ENCODE results near the gene IL4R. TPM values are rescaled to one million over a fixed set of nuclear protein-coding genes. Genes with fewer than 3 reads are reported as not detected.

IL4R gene
- total and polyA plus RNA-seq, 7 donors: 2.1 to 9.6 (median 6.5) TPM

DNA sequence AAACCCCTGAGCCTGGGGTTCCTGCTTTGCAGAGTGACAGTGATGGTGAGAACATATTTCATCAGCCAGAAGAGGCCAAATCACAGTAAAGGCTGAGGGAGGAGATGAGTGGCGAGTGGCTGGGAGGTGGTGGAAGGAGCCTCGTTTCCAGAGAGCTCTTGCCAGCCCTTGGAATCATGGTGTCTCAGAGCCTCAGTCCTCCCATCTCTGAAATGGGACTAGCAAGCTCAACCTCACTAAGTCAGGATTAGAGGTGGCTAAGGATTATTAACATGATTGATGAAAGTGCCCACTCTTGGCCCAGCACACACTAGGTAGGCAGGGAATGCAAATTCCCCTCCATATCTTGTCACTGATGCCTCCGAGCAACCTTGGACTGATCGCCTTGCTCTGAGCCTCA is 43.0 kb downstream of the IL4R start:
- ATAC-seq: no peak
- WGBS, 3 donors: 81 to 96% (median 87%) methylated on average over 3 to 4 of the region's 4 CpGs
- no peaks in the 10 kb centered on the region for H3K27me3 ChIP-seq (ENCODE audit: insufficient read depth in 3 of 3, low read length in 2 of 3)
- H3K4me1 ChIP-seq: no peaks in the 10 kb centered on the region
- DNase-seq: no peak
- TF ChIP-seq, protein P1, sequence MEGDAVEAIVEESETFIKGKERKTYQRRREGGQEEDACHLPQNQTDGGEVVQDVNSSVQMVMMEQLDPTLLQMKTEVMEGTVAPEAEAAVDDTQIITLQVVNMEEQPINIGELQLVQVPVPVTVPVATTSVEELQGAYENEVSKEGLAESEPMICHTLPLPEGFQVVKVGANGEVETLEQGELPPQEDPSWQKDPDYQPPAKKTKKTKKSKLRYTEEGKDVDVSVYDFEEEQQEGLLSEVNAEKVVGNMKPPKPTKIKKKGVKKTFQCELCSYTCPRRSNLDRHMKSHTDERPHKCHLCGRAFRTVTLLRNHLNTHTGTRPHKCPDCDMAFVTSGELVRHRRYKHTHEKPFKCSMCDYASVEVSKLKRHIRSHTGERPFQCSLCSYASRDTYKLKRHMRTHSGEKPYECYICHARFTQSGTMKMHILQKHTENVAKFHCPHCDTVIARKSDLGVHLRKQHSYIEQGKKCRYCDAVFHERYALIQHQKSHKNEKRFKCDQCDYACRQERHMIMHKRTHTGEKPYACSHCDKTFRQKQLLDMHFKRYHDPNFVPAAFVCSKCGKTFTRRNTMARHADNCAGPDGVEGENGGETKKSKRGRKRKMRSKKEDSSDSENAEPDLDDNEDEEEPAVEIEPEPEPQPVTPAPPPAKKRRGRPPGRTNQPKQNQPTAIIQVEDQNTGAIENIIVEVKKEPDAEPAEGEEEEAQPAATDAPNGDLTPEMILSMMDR (IDR thresholded peaks at IDR 0.05): no peak
- no peaks in the 10 kb centered on the region for H3K9me3 ChIP-seq
- H3K27ac ChIP-seq: no peak overlapping the region
- no peak overlapping the region for H3K4me3 ChIP-seq
- H3K36me3 ChIP-seq (ENCODE audit: insufficient read depth in 1 of 2, low read depth in 1 of 2): peaks cover 0 to 40% of the 10 kb centered on the region in 2 donors
- intact Hi-C loops (cut with DNase I): no loop called here

GRCh38 chr16:27359051-27359450 is 45.3 kb downstream of the IL4R start:
- DNase-seq: no peak
- 89 to 94% (median 91%) methylated on average over 4 of the region's 4 CpGs for WGBS, 3 donors
- Histone ChIP-seq H3K27me3 (ENCODE audit: insufficient read depth in 3 of 3, low read length in 2 of 3) (no peaks in the 10 kb centered on the region), H3K4me1 (no peaks in the 10 kb centered on the region), H3K9me3 (no peaks in the 10 kb centered on the region), H3K36me3 (ENCODE audit: insufficient read depth in 1 of 2, low read depth in 1 of 2) (peaks cover 0 to 27% of the 10 kb centered on the region in 2 donors), H3K27ac (no peak overlapping the region), H3K4me3 (no peak overlapping the region)
- TF ChIP-seq, protein P1 (IDR thresholded peaks at IDR 0.05): no peak
- intact Hi-C loops (cut with DNase I): no loop called here
- no peak for ATAC-seq

- Histone ChIP-seq H3K4me3 (no peak overlapping the region), H3K27me3 (ENCODE audit: insufficient read depth in 3 of 3, low read length in 2 of 3) (no peaks in the 10 kb centered on the region), H3K36me3 (ENCODE audit: insufficient read depth in 1 of 2, low read depth in 1 of 2) (peaks cover 0 to 22% of the 10 kb centered on the region in 2 donors), H3K9me3 (no peaks in the 10 kb centered on the region), H3K27ac (no peak overlapping the region), H3K4me1 (no peaks in the 10 kb centered on the region)
- DNase-seq (no peak), ATAC-seq (no peak)
- TF ChIP-seq, protein P1 (IDR thresholded peaks at IDR 0.05): no peak
- intact Hi-C loops (cut with DNase I): no loop called here
- 81 to 86% (median 83%) methylated on average over 6 of the region's 6 CpGs for WGBS, 3 donors
Measured at GRCh38 chr16:27359615-27360014, 45.8 kb downstream of the IL4R start.

DNA sequence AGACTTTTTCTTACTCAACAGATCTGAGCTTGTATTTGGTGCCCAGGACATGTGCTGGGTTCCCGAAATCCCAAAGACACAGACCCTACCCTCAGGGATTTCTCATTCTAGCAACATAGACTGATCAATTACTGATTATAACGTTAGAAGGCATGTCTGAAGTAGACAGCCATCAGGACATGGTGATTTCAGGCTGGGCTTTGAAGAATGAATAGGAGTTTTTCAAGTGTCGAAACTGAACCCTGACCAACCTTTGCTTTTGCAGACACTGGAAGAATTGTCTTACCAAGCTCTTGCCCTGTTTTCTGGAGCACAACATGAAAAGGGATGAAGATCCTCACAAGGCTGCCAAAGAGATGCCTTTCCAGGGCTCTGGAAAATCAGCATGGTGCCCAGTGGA is 48.2 kb downstream of the IL4R start:
- Histone ChIP-seq H3K9me3 (no peaks in the 10 kb centered on the region), H3K4me3 (no peak overlapping the region), H3K4me1 (no peaks in the 10 kb centered on the region), H3K36me3 (ENCODE audit: insufficient read depth in 1 of 2, low read depth in 1 of 2) (peaks cover 0 to 12% of the 10 kb centered on the region in 2 donors), H3K27me3 (ENCODE audit: insufficient read depth in 3 of 3, low read length in 2 of 3) (peaks cover 0 to 4% (median 0%) of the 10 kb centered on the region in 3 donors), H3K27ac (no peak overlapping the region)
- 89 to 90% (median 89%) methylated on average over 3 of the region's 3 CpGs for WGBS, 3 donors
- no peak for DNase-seq
- no peak for ATAC-seq
- TF ChIP-seq, protein P1 (IDR thresholded peaks at IDR 0.05): no peak
- intact Hi-C loops (cut with DNase I): no loop called here

DNA sequence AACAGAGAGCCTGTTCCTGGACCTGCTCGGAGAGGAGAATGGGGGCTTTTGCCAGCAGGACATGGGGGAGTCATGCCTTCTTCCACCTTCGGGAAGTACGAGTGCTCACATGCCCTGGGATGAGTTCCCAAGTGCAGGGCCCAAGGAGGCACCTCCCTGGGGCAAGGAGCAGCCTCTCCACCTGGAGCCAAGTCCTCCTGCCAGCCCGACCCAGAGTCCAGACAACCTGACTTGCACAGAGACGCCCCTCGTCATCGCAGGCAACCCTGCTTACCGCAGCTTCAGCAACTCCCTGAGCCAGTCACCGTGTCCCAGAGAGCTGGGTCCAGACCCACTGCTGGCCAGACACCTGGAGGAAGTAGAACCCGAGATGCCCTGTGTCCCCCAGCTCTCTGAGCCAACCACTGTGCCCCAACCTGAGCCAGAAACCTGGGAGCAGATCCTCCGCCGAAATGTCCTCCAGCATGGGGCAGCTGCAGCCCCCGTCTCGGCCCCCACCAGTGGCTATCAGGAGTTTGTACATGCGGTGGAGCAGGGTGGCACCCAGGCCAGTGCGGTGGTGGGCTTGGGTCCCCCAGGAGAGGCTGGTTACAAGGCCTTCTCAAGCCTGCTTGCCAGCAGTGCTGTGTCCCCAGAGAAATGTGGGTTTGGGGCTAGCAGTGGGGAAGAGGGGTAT is 48.9 kb downstream of the IL4R start:
- WGBS, 3 donors: 87 to 89% (median 88%) methylated on average over 16 of the region's 16 CpGs
- no peak overlapping the region for H3K27ac ChIP-seq
- H3K4me1 ChIP-seq: no peaks in the 10 kb centered on the region
- TF ChIP-seq, protein P1 (IDR thresholded peaks at IDR 0.05): no peak
- no peak overlapping the region for H3K4me3 ChIP-seq
- no peak for ATAC-seq
- peaks cover 0 to 4% (median 0%) of the 10 kb centered on the region in 3 donors for H3K27me3 ChIP-seq (ENCODE audit: insufficient read depth in 3 of 3, low read length in 2 of 3)
- intact Hi-C loops (cut with DNase I): no loop called here
- H3K9me3 ChIP-seq: no peaks in the 10 kb centered on the region
- DNase-seq: no peak
- H3K36me3 ChIP-seq (ENCODE audit: insufficient read depth in 1 of 2, low read depth in 1 of 2): peaks cover 0 to 12% of the 10 kb centered on the region in 2 donors

All from psoas muscle (tissue), 8 donors.